Stimulated activated CD8-positive, alpha-beta memory T cell treated with anti-CD3 and anti-CD28 coated beads, Interleukin-12 subunit alpha, Interleukin-12 subunit beta, amount 100 ng/mL, for 4 hours (primary cell): ENCODE measurements around the gene EHD1.
"Not testable (repeated sequence)": the region's sequence is repeated elsewhere in the genome, so short reads cannot be mapped to it uniquely, and the experiment has no call there.

ENCODE experiments used
- DNase-seq: peaks from one replicate; pipeline ENCODE4 v3.0.0-alpha.2; 2020; ENCODE audit warnings: low read depth

Gene EHD1

DNA sequence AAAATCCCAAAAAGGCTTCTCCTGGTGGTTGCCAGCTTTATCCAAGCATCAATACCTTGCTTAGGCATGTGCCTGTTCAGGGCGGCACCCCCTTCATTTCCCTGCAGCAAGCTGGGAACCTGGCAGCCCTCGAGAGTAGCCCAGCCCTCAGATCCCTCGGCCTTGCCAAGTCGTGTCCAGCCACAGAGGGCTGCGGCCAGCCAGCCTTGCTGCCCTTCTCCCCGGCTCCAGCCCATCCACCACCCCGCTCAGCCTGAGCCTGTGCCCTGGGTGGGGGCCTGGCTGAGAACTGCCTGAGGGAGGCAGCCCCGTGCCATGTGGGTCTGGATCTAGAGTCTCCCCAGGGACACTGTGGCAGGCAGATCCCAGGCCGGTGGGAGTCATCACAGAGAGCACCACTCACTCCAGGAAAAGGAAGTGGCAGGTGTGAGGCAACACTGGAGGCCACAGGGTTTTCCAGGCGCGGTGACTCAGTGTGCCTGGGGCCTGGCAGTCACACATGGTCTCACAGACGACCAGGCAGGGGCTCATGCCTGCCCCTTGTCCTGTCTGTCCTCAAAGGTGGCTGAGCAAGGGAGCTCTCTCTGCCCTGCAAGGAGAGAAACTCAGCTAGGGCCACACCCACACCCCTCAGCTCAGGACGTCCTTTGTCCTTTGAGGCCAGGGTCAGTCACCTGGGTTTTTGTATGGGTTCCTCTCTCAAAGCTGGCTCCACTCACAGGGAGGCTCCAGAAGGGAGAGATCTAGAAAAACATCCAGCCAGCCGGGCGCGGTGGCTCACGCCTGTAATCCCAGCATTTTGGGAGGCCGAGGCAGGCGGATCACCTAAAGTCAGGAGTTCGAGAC lies 21.8 kb downstream of the EHD1 start:
- DNase-seq, result no peak

- DNase-seq, result no peak
These were observed 22.7 kb downstream of the EHD1 start for GRCh38 chr11:64855596-64856304.

GRCh38 chr11:64854534-64855502 lies 23.6 kb downstream of the EHD1 start:
- peak; percentile 53 for DNase-seq

DNA sequence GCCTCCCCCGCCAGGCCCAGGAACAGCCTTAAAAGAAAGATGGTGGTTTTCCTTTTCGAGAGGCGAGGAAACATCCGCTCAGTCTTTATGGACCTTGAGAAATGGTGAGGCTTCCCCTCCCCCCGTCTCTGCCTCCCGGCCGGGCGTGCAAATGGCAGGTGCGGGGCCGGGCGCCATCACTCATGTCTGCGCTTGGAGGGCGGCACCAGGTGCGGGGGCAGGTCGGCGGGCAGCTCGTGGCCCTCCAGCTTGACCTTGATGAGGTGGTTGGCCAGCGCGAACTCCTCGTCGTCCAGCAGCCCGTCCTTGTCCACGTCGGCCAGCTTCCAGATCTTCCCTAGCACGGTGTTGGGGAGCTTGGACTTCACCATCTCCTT lies 24.3 kb downstream of the EHD1 start:
- DNase-seq, result no peak

GRCh38 chr11:64853709-64854108 lies 24.7 kb downstream of the EHD1 start:
- no peak for DNase-seq

DNA sequence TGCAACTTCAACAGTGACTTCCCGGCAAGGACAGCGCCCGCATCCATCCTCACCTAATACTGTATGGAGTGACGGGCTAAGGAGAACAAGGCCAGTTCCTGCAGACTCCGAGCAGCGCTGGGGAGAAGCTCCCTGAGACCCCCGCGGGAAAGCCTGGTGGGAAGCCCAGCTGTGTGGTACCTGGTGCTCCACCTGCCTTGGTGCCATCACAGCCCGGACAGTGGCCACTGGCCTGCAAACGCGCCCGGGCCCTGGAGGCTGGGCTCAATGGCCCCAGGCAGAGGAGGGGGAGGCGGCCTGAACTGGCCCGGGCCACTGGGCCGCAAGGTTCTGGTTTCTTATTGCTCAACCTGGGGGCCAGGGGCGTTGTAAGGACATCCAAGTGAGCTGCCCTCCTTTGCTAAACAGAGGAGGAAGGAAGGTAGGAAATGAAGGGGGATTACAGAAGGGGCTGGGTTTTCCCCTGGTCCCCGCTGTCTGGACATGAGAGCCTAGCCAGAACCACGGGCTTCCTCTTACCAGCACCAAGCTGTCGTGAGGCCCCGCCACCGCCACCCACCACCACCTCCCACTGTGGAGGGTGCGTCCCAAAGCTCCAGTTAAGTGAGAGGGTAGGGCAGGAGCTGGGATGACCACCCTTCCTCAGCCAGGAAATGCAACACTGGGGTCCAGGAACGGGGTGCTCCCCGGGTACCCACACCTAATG lies 25.5 kb downstream of the EHD1 start:
- DNase-seq, result no peak

DNA sequence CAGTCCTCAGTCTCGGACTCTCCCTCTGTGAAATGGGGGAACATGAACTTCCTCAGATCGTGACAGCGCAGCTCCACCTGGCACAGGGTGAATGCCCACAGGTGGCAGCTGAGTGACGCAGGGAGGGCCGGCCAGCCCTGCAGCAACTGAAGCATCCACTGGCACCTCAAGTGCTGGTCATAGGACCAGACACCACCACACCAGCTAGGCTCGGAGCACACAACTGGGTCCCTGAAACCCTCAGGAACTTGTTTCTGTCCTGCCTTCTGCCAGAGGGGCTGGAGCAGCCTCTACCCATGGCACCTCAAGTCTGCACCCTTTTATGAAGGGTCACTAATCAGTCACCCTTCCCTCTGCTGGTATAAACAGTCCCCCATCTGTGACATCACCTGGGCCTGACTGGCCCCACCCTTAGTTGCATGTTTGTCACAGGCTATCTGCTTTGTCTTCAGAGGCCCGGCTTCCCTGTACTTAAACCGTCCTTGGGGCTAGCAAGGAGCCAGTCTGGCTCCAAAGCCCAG lies 26.5 kb downstream of the EHD1 start:
- DNase-seq, result no peak

DNA sequence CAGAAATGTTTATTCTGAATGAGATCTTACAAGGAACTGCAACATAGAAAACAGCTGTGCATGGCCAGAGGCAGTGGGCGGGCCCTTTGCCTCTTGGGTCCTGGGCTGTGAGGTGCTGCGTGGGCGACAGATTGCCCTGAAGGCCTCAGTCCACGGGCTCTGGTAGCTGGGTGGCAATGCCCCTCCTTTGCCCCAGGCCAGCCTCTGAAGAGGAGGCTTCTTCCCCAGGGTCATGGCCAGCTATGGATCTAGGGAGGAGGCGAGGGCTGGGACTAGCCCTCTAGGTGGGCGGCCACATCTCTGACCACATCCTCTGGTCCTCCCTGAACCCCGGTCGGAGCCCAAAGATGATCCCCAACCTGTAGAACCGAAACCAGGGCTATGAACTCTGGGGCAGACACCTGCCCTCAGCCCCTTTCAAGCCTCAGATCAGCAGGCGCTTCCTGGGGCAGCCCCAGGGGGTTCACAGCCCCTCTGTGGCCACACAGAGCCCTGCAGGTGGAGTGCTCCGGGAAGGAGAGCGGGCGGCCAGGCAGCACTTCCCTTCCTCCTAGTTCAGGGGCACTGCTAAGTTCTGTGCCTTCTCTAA lies 27.3 kb downstream of the EHD1 start:
- DNase-seq, result no peak

GRCh38 chr11:64849598-64850356 lies 28.6 kb downstream of the EHD1 start:
- no peak for DNase-seq

- no peak for DNase-seq
These were observed 29.4 kb downstream of the EHD1 start for GRCh38 chr11:64848826-64849597.

GRCh38 chr11:64848214-64848825 lies 30.1 kb downstream of the EHD1 start:
- DNase-seq, result no peak

DNA sequence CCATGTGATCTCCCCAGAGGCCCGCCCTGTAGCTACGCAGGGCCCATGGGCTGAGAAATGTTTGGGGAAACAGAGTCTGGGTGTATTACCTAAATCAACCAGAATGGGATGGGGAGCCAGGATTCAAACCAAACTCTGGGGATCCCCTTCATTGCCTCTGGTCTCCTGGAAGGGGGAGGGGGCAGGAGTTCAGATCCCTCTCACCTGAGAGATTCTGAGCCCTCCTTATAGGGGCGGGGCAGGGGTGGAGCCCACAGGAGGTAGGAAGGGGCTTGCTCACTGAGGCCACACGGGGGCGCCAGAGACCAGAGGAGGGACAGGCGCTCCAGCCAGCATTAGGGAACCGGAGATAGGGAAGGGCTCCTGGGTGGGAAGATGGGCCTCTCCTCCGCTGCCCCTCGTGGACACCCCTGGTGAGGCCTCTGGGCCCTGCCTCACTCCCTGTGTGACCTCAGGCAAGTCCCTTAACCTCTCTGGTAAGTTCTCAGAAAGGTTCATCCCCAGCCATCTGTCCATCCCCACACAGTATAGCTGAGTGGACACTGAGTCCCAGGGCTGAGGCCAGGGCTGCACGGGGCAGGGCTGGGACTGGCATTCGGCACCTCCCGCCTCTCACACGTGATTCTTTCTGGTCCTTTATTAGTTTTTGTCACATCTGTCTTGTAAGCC lies 31.3 kb downstream of the EHD1 start:
- peak; percentile 76 for DNase-seq

GRCh38 chr11:64845776-64846129 lies 32.7 kb downstream of the EHD1 start:
- DNase-seq, result not testable (repeated sequence)

DNA sequence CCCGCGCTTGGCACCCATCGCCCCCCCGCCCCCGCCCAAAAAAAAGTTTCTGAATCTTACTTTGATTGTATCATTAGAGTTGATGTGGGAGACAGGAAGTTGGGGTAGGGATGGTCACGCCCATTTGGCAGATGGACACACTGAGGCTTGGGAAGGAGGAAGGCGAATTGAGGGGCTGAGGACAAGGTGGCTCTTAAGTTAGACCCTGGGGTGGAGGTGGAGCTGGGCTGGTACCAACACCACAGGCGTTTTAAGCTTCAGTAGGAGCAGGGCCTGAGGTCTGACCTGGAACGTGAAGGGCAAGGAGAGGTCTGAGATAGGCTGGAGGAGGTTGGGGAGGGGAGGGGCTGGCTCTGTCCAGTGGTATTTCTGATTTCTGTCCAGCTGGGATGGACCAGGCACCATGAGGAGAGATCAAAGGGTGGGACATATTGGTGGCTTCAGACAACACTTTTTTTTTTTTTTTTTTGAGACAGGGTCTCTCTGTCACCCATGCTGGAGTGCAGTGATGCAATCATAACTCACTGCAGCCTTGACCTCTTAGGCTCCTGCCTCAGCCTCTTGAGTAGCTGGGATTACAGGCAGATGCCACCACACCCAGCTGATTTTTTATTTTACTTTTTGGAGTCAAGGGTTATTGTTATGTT lies 33.2 kb downstream of the EHD1 start:
- DNase-seq, result no peak

DNA sequence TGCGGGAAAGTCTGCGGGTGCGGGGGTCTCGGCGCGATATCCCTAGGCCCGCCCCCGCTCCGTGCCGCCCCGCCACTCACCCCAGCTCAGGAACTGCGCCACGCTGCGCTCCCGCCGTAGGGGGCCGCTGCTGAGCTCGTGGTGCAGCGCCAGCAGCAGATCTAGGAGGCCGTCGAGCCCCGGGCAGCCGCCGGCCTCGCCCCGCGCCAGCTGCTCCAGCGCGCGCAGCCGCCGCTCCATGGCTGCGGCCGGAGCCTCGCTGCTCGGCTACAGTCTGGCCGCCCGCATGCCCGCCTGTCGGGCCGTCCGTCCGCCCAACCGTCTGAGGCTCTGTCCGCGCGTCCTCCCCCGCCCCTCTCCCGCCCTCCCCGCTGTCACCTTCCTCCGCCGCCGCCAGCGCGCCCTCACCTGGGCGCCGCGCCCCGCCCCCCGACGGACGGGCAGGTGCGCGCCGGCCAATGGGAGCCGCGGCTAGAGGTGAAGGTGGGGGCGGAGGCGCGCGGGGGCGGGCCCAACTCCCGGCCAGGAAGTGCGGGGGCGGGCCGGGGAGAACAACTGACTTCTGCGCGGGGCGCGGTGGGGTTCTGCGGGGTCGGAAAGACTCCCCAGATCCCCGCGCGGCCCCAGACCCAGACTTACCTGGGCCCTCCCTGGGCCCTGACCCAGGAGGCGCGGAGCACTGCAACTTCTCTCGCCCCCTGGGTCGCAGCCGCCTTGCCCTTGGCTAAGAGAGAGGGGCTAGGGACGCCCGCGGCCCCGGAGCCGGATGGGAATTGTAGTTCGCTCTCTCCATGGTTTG lies 33.9 kb downstream of the EHD1 start, which contains the start of gene CDC42BPG:
Gene CDC42BPG, minus strand, starts transcription at position 324 of the 799 bp plus-strand sequence. Its CDS starts 84 bp downstream, at position 240.
- peak; percentile 55 for DNase-seq

DNA sequence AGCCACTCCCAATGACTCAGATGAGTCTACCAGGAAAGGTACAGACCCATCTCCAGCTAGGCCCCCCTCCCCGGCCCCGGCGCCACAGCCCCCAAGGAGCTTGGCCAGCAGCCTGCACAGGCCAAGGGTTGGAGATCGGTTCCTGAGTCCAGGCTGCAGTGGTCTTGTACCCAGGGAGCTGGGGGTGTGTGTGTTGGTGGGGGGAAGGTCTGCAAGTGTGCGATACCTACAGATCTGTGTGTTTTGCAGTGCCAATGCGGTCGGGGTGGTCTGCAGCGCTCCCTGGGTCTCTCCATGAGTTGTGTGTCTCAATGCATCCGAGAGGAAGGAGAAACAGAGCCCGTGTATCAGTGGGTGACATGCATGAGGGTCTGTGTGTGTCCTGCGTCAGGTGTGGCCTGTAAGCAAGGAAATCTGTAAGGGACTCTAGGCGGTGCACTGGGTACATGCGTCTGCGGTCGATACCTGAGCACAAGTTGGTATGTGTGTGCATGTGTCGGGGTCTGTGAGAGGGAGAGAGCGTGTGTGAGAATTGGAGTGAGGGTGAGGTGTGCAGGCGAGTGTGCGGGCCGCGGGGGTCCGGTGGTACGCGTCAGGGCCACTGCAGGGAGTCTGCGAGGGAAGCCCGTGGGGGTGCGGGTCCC lies 34.6 kb downstream of the EHD1 start:
- DNase-seq, result no peak
